Measurements from ENCODE around the gene SEMA4A.

SEMA4A gene

DNA sequence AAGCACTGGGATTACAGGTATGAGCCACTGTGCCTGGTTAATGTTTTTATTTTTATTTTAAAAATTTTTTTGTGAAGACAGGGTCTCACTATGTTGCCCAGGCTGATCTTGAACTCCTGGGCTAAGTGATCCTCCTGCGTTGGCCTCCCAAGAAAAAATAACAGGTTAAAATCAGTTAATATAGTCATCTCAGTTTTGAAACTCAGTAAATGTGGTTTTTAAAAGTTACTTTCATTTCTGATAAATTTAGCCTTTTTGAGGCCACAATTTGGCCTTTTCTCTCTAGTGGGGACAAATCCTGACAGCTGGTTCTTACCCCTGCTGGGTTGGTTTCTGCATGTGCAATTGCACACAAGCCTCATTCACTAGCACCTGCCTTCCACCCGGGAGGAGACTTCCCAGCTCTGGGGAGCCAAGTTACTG lies 72.7 kb downstream of the SEMA4A start:
- no peaks in the 10 kb centered on the region for H3K9me3 ChIP-seq (ENCODE audit: control insufficient read depth, low read length)

DNA sequence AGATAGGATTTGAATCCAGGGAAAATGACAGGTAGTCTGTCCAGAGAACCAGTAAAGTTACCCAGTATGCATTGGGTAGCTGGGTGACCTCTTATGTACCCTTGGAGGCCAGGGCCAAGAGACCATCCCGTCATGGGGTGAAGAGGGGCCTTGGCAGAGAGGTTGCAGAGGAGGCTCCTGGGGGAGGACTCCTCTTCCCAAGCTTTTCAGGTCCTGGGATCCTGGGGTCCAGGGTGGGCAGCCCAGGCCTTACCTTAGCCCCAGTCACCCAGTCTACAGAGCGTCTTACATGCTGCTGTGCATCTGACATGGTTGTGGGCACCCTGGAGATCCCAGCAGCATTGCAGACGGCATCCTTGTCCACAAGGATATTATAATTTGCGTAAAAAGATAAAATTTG lies 73.4 kb downstream of the SEMA4A start:
- H3K9me3 ChIP-seq (ENCODE audit: control insufficient read depth, low read length): no peaks in the 10 kb centered on the region
- peaks cover 4% of the 10 kb centered on the region for H3K4me1 ChIP-seq (ENCODE audit: control insufficient read depth, insufficient read depth, low read length, poor library complexity, severe bottlenecking)
- no peak overlapping the region for H3K4me3 ChIP-seq (ENCODE audit: extremely low read depth, insufficient read depth, low read length, poor library complexity, severe bottlenecking)
- H3K27ac ChIP-seq (ENCODE audit: low read depth, low read length, severe bottlenecking): no peak overlapping the region
- 89 to 96% methylated on average over 4 of the region's 4 CpGs for WGBS, 2 experiments (ENCODE audit: insufficient coverage in 2 of 2)
- H3K36me3 ChIP-seq (ENCODE audit: control insufficient read depth, insufficient read depth, low read length): peaks cover 51% of the 10 kb centered on the region

More for the DNA sequence above, 72.7 kb downstream of the SEMA4A start:
- H3K4me3 ChIP-seq (ENCODE audit: extremely low read depth, insufficient read depth, low read length, poor library complexity, severe bottlenecking): no peak overlapping the region
- peaks cover 4% of the 10 kb centered on the region for H3K4me1 ChIP-seq (ENCODE audit: control insufficient read depth, insufficient read depth, low read length, poor library complexity, severe bottlenecking)
- H3K36me3 ChIP-seq (ENCODE audit: control insufficient read depth, insufficient read depth, low read length): peaks cover 57% of the 10 kb centered on the region
- H3K27ac ChIP-seq (ENCODE audit: low read depth, low read length, severe bottlenecking): no peak overlapping the region
- no CpG with 5 or more reads among the region's 2 CpGs for WGBS, 2 experiments (ENCODE audit: insufficient coverage in 2 of 2)

All from mesodermal cell (in vitro differentiated cells).